Measurements from ENCODE around the gene GALNTL6. TPM values are rescaled to one million over a fixed set of nuclear protein-coding genes. Genes with fewer than 3 reads are reported as not detected.

The GALNTL6 gene
- total and polyA plus RNA-seq, 8 donors, result 0.13 to 0.41 (median 0.21) TPM; not detected in 4

- 86 to 88% methylated on average over 1 of the region's 1 CpG for WGBS, 2 donors
- DNase-seq (no peak), ATAC-seq (no peak), FAIRE-seq (no peak)
- intact Hi-C loops (cut with DNase I), result no loop called here
- no peak overlapping the region for H3K4me3 ChIP-seq
- H3K27me3 ChIP-seq, result no peaks in the 10 kb centered on the region
- no peaks in the 10 kb centered on the region for H3K4me1 ChIP-seq
- no peak for TF ChIP-seq CTCF (IDR thresholded peaks at IDR 0.05)
- no peaks in the 10 kb centered on the region for H3K36me3 ChIP-seq
- H3K9me3 ChIP-seq, result no peaks in the 10 kb centered on the region
- no peak overlapping the region for H3K27ac ChIP-seq
Observed at GRCh38 chr4:172124656-172125308, 311.6 kb downstream of the GALNTL6 start.

- DNase-seq, result no peak
- Histone ChIP-seq H3K27ac (no peak overlapping the region), H3K9me3 (no peaks in the 10 kb centered on the region), H3K27me3 (no peaks in the 10 kb centered on the region), H3K36me3 (no peaks in the 10 kb centered on the region), H3K4me1 (no peaks in the 10 kb centered on the region), H3K4me3 (no peak overlapping the region)
- TF ChIP-seq CTCF (IDR thresholded peaks at IDR 0.05), result no peak
- FAIRE-seq, result no peak
- ATAC-seq, result no peak
- intact Hi-C loops (cut with DNase I), result no loop called here
Observed at GRCh38 chr4:172125443-172125842, 312.2 kb downstream of the GALNTL6 start.

- FAIRE-seq (no peak), DNase-seq (no peak), ATAC-seq (no peak)
- no peaks in the 10 kb centered on the region for H3K27me3 ChIP-seq
- 89 to 90% methylated on average over 4 of the region's 4 CpGs for WGBS, 2 donors
- no peak overlapping the region for H3K4me3 ChIP-seq
- no peaks in the 10 kb centered on the region for H3K9me3 ChIP-seq
- intact Hi-C loops (cut with DNase I), result no loop called here
- H3K27ac ChIP-seq, result no peak overlapping the region
- no peak for TF ChIP-seq CTCF (IDR thresholded peaks at IDR 0.05)
- no peaks in the 10 kb centered on the region for H3K4me1 ChIP-seq
- no peaks in the 10 kb centered on the region for H3K36me3 ChIP-seq
Observed at GRCh38 chr4:172127168-172127567, 314.0 kb downstream of the GALNTL6 start.

GRCh38 chr4:172129593-172129992 is 316.4 kb downstream of the GALNTL6 start:
- no peaks in the 10 kb centered on the region for H3K27me3 ChIP-seq
- H3K27ac ChIP-seq, result no peak overlapping the region
- DNase-seq, result no peak
- ATAC-seq, result no peak
- no peaks in the 10 kb centered on the region for H3K4me1 ChIP-seq
- H3K36me3 ChIP-seq, result no peaks in the 10 kb centered on the region
- FAIRE-seq, result no peak
- WGBS, 2 donors, result 71 to 81% methylated on average over 1 of the region's 1 CpG
- TF ChIP-seq CTCF (IDR thresholded peaks at IDR 0.05), result no peak
- H3K9me3 ChIP-seq, result no peaks in the 10 kb centered on the region
- intact Hi-C loops (cut with DNase I), result no loop called here
- H3K4me3 ChIP-seq, result no peak overlapping the region

GRCh38 chr4:172134521-172134920 is 321.3 kb downstream of the GALNTL6 start:
- Histone ChIP-seq H3K9me3 (no peaks in the 10 kb centered on the region), H3K4me3 (no peak overlapping the region), H3K27me3 (no peaks in the 10 kb centered on the region), H3K36me3 (no peaks in the 10 kb centered on the region), H3K27ac (no peak overlapping the region), H3K4me1 (no peaks in the 10 kb centered on the region)
- 71 to 82% methylated on average over 2 of the region's 2 CpGs for WGBS, 2 donors
- DNase-seq (no peak), ATAC-seq (no peak), FAIRE-seq (no peak)
- intact Hi-C loops (cut with DNase I), result no loop called here
- no peak for TF ChIP-seq CTCF (IDR thresholded peaks at IDR 0.05)

Data from pancreas (tissue), 10 donors.